ENCODE results near the gene PARN.

DNA sequence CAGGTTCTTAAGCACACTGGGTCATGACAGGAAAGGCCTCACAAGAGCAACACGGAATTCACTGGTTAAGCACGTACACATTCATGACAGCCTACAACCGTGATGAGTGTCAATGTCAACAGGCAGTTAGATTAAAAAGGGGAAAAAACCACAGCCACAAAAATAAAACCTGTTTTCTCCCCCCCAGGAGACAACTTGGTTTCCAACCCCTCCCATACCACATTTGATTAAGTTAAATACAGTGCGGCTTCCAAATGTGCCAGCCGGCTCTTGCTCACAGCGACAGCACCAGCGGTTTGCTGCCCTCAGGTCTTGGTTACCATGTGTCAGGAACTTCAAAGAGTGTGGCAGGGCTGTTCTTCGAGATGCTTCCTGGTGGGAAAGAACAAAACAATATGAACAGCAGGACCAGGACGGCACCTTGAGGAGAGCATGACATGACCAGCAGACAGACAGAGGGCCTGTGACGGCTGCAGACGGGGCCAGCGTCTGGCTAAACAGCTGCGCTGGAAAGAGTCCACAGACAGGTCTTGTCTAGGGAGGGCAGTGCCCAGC, 193.6 kb downstream of the PARN start:
- TF ChIP-seq ZNF184 (CRISPR knock-in tag; IDR thresholded peaks at IDR 0.05): no peak
- no peak for TF ChIP-seq EZH2 (IDR thresholded peaks at IDR 0.05; ENCODE audit: borderline replicate concordance, low read depth, low read length)

Data from K562 (cell line).